SK-N-SH treated with all-trans-retinoic acid at 6 μM for 48 hours (cell line): ENCODE measurements around the gene THRB.

Experiments
- BACH2 ChIP-seq: fragments of 250-450 bp; sonication (Bioruptor Pico); IDR thresholded peaks from 2 replicates; pipeline ENCODE4 v1.9.0; 2021; ENCODE audit warnings: mild to moderate bottlenecking, borderline replicate concordance
- CSDC2 ChIP-seq: fragments of 250-450 bp; sonication (Bioruptor Pico); IDR thresholded peaks from 2 replicates; pipeline ENCODE4 v1.5.0; 2020; ENCODE audit warnings: mild to moderate bottlenecking, moderate library complexity
- ZFP30 ChIP-seq: fragments of 450-650 bp; formaldehyde crosslinking; IDR thresholded peaks from 2 replicates; pipeline ENCODE4 v1.5.0; 2022; ENCODE audit warnings: mild to moderate bottlenecking, moderate library complexity

- TF ChIP-seq CSDC2 (CRISPR knock-in tag): no peak
- no peak for TF ChIP-seq ZFP30 (CRISPR knock-in tag)
- no peak for TF ChIP-seq BACH2 (CRISPR knock-in tag)
These were observed 153.7 kb downstream of the THRB start for GRCh38 chr3:24340966-24341365.
